Transverse colon (tissue), 4 donors: ENCODE data around the gene SLC10A3. TPM values are rescaled to one million over a fixed set of nuclear protein-coding genes. Genes with fewer than 3 reads are reported as not detected.

ENCODE experiments used
- DNase-seq: peaks from one replicate; pipeline ENCODE4 v3.0.0-alpha.2; 2019
- H3K27ac ChIP-seq, 4 donors: fragments of 200-600 bp; sonication (generic); 2 replicates each; pipeline ENCODE4 v1.5.1; 2016 to 2018; ENCODE audit warnings: inconsistent platforms in 4 of 4
- H3K27me3 ChIP-seq: fragments of 200-600 bp; sonication (generic); 2 replicates; pipeline ENCODE4 v1.5.1; 2017; ENCODE audit warnings: inconsistent platforms
- H3K36me3 ChIP-seq, 4 donors: fragments of 200-600 bp; sonication (generic); 2 replicates each; pipeline ENCODE4 v1.5.1; 2017 to 2019; ENCODE audit warnings: inconsistent platforms in 4 of 4
- H3K4me1 ChIP-seq, 4 donors: fragments of 200-600 bp; sonication (generic); 2 replicates each; pipeline ENCODE4 v1.5.1; 2017 to 2020; ENCODE audit warnings: inconsistent platforms in 4 of 4
- H3K4me3 ChIP-seq, 4 donors: fragments of 200-600 bp; sonication (generic); 1 replicate in 1 of 4; 2 replicates in 3 of 4; pipeline versions ENCODE4 v1.5.1 to v1.6.1; 2017 to 2019; ENCODE audit warnings: inconsistent platforms in 4 of 4
- H3K9me3 ChIP-seq, 2 donors: fragments of 200-600 bp; sonication (generic); 2 replicates each; pipeline ENCODE4 v1.5.1; 2017 to 2019; ENCODE audit warnings: inconsistent platforms in 2 of 2
- CTCF ChIP-seq, 5 experiments: fragments of 200-600 bp in 3 of 5; fragments of 450-650 bp in 2 of 5; sonication (generic) in 3 of 5; IDR thresholded peaks; 1 replicate in 2 of 5; 2 replicates in 3 of 5; pipeline ENCODE4 v1.5.1; 2016 to 2017; ENCODE audit warnings: antibody characterized with exemption in 5 of 5, inconsistent platforms in 3 of 5, mild to moderate bottlenecking in 2 of 5, moderate library complexity in 1 of 5
- EP300 ChIP-seq: sonication (generic); formaldehyde crosslinking; IDR thresholded peaks from one replicate; pipeline ENCODE4 v1.6.1; 2017; ENCODE audit warnings: antibody characterized with exemption, low read depth
- POLR2A ChIP-seq: fragments of 450-650 bp; IDR thresholded peaks from one replicate; pipeline ENCODE4 v1.6.1; 2016; ENCODE audit warnings: antibody characterized with exemption, mild to moderate bottlenecking, moderate library complexity
- POLR2AphosphoS5 ChIP-seq, 3 donors: sonication (generic); formaldehyde crosslinking; IDR thresholded peaks; one replicate each; pipeline ENCODE4 v1.6.1; 2016; ENCODE audit warnings: antibody characterized with exemption in 3 of 3
- WGBS, 2 donors: methylation state at CpG; one replicate each; pipeline ENCODE4 v1.1.5; 2018; ENCODE audit warnings: low coverage in 1 of 2; 5-methylcytosine and 5-hydroxymethylcytosine counted together
- in situ Hi-C, 4 donors: fragments of 200-750 bp; cut with MboI; loops; one replicate each; pipeline versions ENCODE4 v1.15.0 to v1.15.1; 2017; ENCODE audit warnings: low sequenced_read_pairs in 3 of 4, low pct_ligation_motif_present in 1 of 4, low pct_unique_long_range_greater_than_20kb in 1 of 4
- intact Hi-C: fragments of 100-400 bp; cut with DNase I; formaldehyde crosslinking; loops from one replicate; pipeline ENCODE4 v1.15.1; 2023; ENCODE audit warnings: low total_unique reads
- total RNA-seq, 4 donors: library from RNA; depleted of rRNA; stranded (reverse); fragments of >200 nt; gene quantifications; one replicate each; pipeline ENCODE4 v1.1.0, GENCODE V29; 2016

Gene SLC10A3
- total RNA-seq, 4 donors from 2014 or later, result 26.7 to 117 (median 34.4) TPM

GRCh38 chrX:154443479-154443910, 46.9 kb downstream of the SLC10A3 start:
- WGBS, 2 donors, result 51% methylated on average over 10 of the region's 10 CpGs; no CpG with 5 or more reads in 1 of the 2 donors
- Histone ChIP-seq H3K27me3 (no peaks in the 10 kb centered on the region), H3K4me1 (peaks cover 2 to 21% (median 8%) of the 10 kb centered on the region in 4 donors), H3K4me3 (peak overlapping the region in 3 of 4 donors; percentile 53 to 68 (median 65)), H3K27ac (peak overlapping the region; percentile 84 to 89 (median 86)), H3K36me3 (no peaks in the 10 kb centered on the region), H3K9me3 (no peaks in the 10 kb centered on the region)
- DNase-seq, result no peak
- TF ChIP-seq CTCF (IDR thresholded peaks at IDR 0.05) (no peak), POLR2AphosphoS5 (IDR thresholded peaks at IDR 0.05) (no peak), EP300 (no peak), POLR2A (no peak)
- intact Hi-C loops, result loop anchor here (5.0 kb wide), 1 partner anchor 1304 kb away; no protein-coding TSS in a partner anchor
- in situ Hi-C loops, result no loop called here

DNA sequence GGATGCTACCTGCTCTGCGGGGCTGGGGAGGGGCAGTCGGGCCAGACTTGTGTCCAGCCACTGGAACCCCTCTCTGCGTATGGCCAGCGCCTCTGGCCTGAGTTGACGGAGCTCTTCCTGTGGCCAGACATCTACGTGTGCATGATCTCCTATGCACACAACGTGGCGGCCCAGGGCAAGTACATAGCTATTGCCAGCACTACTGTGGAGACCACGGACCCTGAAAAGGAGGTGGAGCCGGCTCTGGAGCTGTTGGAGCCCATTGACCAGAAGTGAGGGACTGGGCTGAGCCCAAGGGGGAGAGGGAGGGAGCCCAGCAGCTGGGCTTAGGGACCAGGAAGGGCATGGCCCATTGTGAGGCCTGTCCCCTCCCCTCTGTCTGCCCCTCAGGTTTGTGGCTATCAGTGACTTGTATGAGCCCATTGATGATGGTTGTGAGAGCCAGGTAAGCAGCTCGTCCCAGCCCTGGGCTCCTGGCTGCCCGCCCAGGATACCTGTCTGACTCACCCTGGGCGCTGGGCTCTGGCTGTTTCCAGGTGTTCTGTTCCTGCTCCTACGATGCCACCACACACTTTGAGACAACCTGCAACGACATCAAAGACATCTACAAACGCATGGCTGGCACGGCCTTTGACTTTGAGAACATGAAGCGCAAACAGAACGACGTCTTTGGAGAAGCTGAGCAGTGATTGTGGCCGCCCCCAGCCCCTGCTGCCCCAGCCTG, 48.3 kb downstream of the SLC10A3 start:
- Histone ChIP-seq H3K4me1 (peaks cover 3 to 30% (median 13%) of the 10 kb centered on the region in 4 donors), H3K27me3 (no peaks in the 10 kb centered on the region), H3K27ac (no peak overlapping the region), H3K9me3 (no peaks in the 10 kb centered on the region), H3K36me3 (no peaks in the 10 kb centered on the region), H3K4me3 (no peak overlapping the region)
- in situ Hi-C loops (no loop called here), intact Hi-C loops (loop anchor here (5.0 kb wide), 1 partner anchor 1305 kb away; no protein-coding TSS in a partner anchor)
- no peak for DNase-seq
- 84% methylated on average over 21 of the region's 21 CpGs; no CpG with 5 or more reads in 1 of the 2 donors for WGBS, 2 donors
- TF ChIP-seq POLR2A (no peak), POLR2AphosphoS5 (IDR thresholded peaks at IDR 0.05) (no peak), EP300 (no peak), CTCF (IDR thresholded peaks at IDR 0.05) (no peak)

DNA sequence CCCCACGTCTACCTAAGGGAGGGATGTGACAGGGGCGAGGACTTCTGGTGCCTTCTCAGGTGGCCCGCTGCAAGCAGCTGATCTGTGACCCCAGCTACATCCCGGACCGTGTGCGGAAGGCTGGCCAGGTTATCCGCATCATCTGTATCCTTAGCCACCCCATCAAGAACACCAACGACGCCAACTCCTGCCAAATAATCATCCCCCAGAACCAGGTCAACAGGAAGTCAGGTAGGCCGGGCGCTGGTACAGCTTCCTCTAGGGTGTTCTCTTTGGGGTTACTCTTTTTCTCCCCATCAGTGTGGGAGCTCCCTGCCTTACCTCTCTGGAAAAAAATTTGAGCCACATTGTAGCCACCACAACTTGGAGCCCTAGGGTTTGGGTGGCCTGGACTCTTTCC, 48.9 kb downstream of the SLC10A3 start:
- no peaks in the 10 kb centered on the region for H3K27me3 ChIP-seq
- DNase-seq, result no peak
- H3K4me1 ChIP-seq, result peaks cover 3 to 30% (median 13%) of the 10 kb centered on the region in 4 donors
- no peaks in the 10 kb centered on the region for H3K9me3 ChIP-seq
- TF ChIP-seq EP300 (no peak), POLR2AphosphoS5 (IDR thresholded peaks at IDR 0.05) (no peak), POLR2A (no peak), CTCF (IDR thresholded peaks at IDR 0.05) (no peak)
- WGBS, 2 donors, result 91% methylated on average over 11 of the region's 11 CpGs; no CpG with 5 or more reads in 1 of the 2 donors
- in situ Hi-C loops, result no loop called here
- intact Hi-C loops, result loop anchor here (5.0 kb wide), 1 partner anchor 1306 kb away; no protein-coding TSS in a partner anchor
- H3K27ac ChIP-seq, result no peak overlapping the region
- H3K4me3 ChIP-seq, result no peak overlapping the region
- no peaks in the 10 kb centered on the region for H3K36me3 ChIP-seq

DNA sequence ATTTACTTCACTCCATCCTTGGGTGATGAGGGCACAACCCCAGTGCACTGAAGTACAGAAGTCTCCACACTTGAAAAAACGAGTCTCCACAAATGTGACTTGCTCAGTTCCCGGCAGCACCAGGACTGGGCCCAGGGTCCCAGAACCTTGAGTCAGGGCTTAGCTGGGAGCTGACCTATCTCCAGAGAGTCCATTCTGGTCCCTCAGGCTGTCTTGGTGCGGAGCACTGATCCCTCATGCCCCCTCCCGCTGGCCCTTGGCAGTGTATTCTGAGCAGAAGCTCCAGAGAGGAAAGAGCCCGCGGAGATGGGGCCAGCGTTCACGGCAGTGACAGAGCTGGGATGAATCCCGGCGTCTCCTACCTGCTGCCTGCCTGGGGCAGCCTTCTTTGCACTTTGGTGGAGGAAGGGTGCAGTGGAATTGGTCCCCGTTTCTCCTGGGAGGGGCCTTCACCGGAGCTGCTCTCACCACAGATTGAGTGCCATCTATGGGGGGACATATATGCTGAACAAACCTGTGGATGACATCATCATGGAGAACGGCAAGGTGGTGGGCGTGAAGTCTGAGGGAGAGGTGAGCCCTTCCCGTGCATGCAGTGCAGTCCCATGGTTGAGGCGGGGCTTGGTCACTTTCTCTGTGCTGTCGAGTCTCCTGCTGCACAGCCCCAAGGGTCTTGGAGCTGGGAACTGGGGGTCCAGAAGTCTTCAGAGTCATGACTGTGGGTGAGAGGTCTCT, 49.6 kb downstream of the SLC10A3 start:
- Histone ChIP-seq H3K4me1 (peaks cover 3 to 33% (median 13%) of the 10 kb centered on the region in 4 donors), H3K4me3 (no peak overlapping the region), H3K36me3 (no peaks in the 10 kb centered on the region), H3K9me3 (no peaks in the 10 kb centered on the region), H3K27me3 (no peaks in the 10 kb centered on the region), H3K27ac (no peak overlapping the region)
- intact Hi-C loops (loop anchor here (5.0 kb wide), 1 partner anchor 1307 kb away; no protein-coding TSS in a partner anchor), in situ Hi-C loops (no loop called here)
- no peak for TF ChIP-seq POLR2AphosphoS5 (IDR thresholded peaks at IDR 0.05)
- no peak for TF ChIP-seq CTCF (IDR thresholded peaks at IDR 0.05)
- TF ChIP-seq EP300, result no peak
- no peak for TF ChIP-seq POLR2A
- DNase-seq, result no peak
- WGBS, 2 donors, result 87% methylated on average over 13 of the region's 17 CpGs; no CpG with 5 or more reads in 1 of the 2 donors
